Choroid plexus epithelial cell (primary cell): ENCODE data around the gene HES1.

ENCODE experiments used
- DNase-seq: peaks from one replicate; pipeline ENCODE4 v3.0.0-alpha.2; 2010; ENCODE audit warnings: low read depth
- H3K4me3 ChIP-seq: 2 replicates; pipeline ENCODE4 v1.5.1; 2011; ENCODE audit warnings: low read depth, mild to moderate bottlenecking, control low read depth, low read length, moderate library complexity
- CTCF ChIP-seq: conservative IDR thresholded peaks from 2 replicates; pipeline ENCODE4 v1.5.1; 2011; ENCODE audit warnings: low read depth, mild to moderate bottlenecking, control low read depth, inconsistent platforms, low read length, moderate library complexity

Gene HES1

DNA sequence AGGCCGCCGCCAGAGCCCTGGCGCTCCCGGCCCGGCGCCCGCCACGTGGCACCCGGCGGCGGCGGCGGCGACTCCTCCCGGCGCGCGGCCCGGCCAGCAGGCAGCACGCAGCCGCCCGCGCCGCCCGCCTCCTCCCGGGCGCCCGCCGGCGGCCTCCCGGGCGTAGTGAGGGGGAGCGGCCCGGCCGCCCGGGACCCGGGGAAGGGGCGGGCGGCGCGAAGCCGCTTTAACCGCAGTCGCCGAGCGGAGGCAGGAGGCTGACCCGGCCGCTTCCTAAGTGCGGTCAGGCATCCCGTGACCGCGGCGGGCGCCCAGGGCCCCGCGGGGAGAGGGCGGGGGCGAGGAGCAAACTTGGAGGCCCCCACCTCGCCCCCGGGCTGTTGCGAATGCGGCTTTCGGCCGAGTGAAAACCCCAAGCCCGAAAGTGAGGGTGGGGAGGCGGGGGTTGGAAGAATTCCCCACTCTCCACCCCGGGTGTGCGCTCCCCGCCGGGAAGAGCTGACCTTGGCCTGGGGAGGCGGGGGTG, 1.7 kb upstream of the HES1 start:
- H3K4me3 ChIP-seq: peak overlapping the region; percentile 55
- TF ChIP-seq CTCF: no peak
- DNase-seq: peak; percentile 94

- peak; percentile 98 for DNase-seq
- no peak for TF ChIP-seq CTCF
- peak overlapping the region; percentile 55 for H3K4me3 ChIP-seq
These were observed 1.0 kb upstream of the HES1 start for GRCh38 chr3:194134757-194135515.

DNA sequence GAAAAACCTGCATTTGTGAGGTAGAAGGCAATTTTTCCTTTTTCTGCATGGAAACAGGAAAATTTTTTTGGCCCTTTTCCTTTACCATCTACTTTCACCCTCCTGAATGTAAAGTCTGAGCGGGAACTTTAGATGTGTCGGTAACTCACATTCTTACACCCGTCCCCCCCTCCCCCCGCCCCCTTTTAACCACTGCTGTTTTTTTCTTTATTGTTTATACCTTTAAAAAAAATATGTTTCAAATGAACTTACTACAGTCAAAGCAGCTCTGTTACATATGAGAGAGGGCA, 487 bp upstream of the HES1 start:
- DNase-seq: no peak
- TF ChIP-seq CTCF: no peak
- peak overlapping the region; percentile 55 for H3K4me3 ChIP-seq

DNA sequence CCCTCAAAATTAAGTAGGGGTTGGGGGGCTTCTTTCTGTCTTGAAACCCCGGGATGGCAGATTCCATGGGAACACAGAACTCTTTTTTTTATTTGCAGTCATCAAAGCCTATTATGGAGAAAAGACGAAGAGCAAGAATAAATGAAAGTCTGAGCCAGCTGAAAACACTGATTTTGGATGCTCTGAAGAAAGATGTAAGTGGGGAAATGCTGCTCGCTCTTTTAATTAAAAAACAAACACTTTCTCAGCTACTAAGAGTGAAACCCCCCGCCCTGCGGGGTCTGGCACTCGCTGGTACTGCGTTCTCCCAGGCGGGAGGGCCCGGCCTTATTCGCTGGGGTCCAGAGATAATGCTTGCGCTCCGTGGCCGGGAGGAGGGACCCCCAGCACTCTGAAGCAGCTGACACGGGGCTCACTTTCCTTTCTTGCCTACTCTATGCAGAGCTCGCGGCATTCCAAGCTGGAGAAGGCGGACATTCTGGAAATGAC, 615 bp downstream of the HES1 start:
- no peak for DNase-seq
- TF ChIP-seq CTCF: no peak
- peak overlapping the region; percentile 67 for H3K4me3 ChIP-seq

- peak overlapping the region; percentile 67 for H3K4me3 ChIP-seq
- peak; percentile 87 for DNase-seq
- no peak for TF ChIP-seq CTCF
These were observed 1.1 kb downstream of the HES1 start for GRCh38 chr3:194137008-194137505.

GRCh38 chr3:194137506-194138474, 1.8 kb downstream of the HES1 start:
- H3K4me3 ChIP-seq: peak overlapping the region; percentile 67
- peak; percentile 81 for DNase-seq
- peak; percentile 43 for TF ChIP-seq CTCF
